Left renal pelvis (tissue), 4 donors: Measurements from ENCODE around the gene SNUPN. TPM values are rescaled to one million over a fixed set of nuclear protein-coding genes. Genes with fewer than 3 reads are reported as not detected.
"Not testable (repeated sequence)": the region's sequence is repeated elsewhere in the genome, so short reads cannot be mapped to it uniquely, and the experiment has no call there.

Source experiments
- DNase-seq, 4 donors: peaks; one replicate each; pipeline ENCODE4 v3.0.0-alpha.2; 2013; ENCODE audit warnings: low read depth in 4 of 4, low spot score in 3 of 4
- polyA plus RNA-seq, 4 donors: library from polyadenylated mRNA; unstranded; fragments of 120-200 nt; gene quantifications; one replicate each; pipeline ENCODE4 v1.2.1, GENCODE V29; 2013; ENCODE audit not compliant: insufficient read length in 4 of 4

SNUPN gene
- polyA plus RNA-seq, 4 donors: 29.7 to 35.6 (median 30.4) TPM

DNA sequence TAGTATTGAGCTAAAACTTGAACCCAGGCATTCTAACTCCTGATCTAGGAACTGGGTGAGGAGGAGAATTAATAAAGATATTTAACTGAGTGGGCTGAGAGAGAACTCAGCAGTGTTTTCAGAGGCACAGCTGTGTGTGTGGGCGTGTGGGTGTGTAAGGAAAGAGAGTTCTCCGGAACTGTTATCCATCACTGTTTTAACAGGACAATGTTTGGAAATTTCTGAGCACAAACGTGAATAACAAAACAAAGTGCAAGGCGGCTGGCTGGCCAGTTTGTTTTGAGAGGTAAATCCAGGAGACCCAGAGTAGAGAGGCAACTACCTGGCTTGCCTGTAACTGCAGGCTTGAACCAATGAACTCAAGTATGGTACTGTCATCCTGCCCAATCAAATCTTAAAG is 41.4 kb downstream of the SNUPN start:
- DNase-seq: no peak

DNA sequence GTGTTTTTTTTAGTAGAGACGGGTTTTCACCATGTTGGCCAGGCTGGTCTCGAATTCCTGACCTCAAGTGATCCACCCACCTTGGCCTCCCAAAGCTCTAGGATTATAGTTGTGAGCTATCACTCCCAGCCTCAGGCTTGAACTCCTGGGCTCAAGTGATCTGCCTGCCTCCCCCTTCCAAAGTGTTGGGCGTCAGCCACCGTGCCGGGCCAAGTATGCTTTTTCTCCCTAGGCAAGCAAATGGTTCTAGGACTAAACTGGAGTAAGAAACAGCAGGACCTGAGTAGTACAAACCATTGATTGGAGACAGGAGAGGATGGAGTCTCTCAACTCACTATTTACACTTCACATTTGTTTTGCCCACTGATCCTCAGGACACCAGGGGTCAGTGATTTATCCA is 41.8 kb downstream of the SNUPN start:
- DNase-seq: no peak

DNA sequence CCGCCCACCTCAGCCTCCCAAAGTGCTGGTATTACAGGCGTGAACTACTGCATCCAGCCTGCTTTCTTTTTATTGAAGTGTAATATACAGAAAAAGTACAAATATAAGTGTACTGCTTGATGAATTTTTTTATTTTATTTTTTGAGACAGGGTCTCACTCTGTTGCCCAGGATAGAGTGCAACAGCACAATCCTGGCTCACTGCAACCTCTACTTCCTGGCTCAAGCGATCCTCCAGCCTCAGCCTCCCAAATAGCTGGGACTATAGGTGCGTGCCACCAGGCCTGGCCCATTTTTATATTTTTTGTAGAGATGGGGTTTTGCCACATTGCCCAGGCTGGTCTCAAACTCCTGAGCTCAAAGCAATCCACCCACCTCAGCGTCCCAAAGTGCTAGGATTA is 42.6 kb downstream of the SNUPN start:
- DNase-seq: not testable (repeated sequence)

DNA sequence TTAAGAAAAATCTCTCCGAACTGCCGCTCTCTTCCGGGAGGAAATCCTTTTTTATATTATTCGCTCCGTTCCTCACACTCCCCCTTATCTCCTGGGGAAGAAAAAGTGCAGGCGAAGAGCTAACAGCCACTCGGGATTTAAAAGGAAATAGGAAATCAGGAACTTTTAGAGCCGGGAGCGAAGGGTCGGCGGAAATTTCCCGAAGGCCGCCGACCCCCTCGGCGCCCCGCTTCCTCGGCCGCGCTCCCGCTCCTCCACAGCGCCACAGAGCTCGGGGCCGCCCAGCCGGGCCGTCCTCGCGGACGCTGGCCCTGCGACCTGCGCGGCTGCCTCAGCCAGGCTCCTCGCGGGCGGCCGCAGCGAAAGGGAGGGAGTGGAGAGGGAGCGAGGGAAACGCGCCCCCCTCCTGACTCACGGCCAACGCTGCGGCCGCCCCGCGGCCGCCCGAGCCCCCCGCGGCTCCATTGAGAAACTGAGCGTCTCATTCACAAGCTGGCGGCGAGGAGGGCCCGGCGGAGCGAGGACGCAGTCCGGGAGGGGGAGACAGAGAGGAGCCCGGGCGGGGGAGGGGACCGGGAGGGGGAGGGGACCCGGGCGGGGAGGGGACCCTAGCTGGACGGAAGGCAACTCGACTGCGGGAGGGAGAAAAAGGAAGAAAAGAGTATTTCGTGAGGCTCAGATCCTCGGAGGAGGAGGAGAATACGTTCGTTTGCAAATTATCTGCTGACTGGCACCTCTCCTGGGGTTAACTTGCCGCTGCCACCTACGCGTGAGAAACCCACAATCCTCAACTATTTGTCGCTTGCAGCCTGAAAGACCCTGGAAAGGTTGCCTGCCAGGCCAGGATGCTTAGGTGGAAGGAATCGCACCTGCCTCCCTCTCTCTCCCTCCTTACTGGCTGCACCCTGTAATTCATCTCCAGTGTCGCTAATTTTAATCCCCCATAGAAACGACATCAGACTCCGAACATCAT is 46.3 kb downstream of the SNUPN start, which contains the start of gene PTPN9:
PTPN9 (minus strand) TSS at position 368 of the 973 bp plus-strand sequence. CDS start 539 bp downstream, outside the sequence.
- peak; percentile 58 to 81 (median 72) for DNase-seq

DNA sequence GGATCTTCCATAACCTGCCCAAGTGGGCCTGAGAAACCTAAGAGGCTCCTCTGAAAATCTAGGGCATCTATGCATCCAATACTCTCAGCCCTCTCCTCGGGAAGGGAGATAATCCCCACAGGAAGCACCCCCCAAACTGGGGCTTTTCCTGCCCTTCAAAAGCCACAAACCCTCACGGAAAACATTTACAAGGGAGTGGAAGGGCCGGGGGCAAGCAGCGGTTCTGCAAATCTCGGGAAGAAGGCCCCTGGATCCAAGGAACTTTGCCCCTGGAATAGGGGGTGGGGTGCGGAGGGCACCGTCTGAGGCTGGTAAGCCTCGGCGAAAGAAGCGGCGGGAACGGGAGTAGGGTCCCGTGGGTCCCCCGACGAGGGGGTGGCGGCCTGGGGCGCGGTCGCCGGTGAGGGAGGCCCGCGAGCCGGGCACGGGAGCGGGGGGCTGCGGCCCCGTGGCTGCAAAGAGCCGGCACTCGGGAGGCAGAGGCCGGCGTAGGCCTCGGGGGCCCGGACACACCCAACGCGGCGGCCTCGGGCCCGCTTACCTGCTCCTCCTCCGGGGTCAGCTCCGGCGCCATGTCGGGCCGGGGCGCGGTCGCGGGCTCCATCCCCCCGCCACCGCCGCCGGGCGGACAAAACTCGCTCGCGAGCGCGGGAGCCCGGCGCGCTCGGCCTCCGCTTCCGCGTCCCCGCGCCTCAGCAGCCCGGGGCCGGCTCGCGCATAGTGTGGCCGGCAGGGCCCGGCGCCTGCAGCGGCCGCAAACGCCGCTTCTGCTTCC is 47.2 kb downstream of the SNUPN start:
- no peak for DNase-seq

DNA sequence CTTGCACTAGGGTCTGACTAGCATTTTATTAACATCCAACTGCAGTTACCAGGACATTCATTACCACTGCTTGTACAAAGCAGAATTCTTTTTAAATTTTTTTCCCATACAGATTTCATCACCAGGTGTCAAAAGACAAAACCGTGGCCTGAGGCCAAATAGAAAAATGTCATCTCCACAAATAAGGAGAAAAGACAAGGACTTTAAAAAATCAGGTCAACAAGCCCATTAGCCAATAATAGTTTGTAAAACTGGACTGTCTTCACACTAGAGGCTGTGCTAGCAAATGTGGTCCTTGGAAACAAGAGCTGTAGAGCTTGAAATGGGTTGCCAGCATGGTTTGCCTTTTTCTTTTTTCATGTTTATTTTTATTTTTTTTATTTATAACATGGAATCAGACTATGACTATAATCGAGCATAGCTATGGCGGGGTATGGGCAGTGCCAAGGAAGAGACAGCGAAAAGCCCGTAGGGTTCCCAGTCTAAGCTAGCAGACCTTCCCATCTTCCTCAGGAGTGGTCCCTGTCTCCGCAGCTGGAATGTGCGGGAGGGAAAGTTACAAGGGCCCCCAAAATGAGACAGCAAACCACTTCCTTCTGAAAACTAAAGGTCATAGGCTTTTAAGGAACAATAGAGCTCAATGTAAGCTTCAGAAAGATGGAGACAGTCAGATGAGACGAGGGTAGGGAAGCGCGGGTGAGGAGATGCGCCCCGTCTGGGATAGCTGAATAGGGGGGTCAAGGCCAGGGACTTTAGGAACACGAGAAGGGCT is 47.9 kb downstream of the SNUPN start:
- no peak for DNase-seq

DNA sequence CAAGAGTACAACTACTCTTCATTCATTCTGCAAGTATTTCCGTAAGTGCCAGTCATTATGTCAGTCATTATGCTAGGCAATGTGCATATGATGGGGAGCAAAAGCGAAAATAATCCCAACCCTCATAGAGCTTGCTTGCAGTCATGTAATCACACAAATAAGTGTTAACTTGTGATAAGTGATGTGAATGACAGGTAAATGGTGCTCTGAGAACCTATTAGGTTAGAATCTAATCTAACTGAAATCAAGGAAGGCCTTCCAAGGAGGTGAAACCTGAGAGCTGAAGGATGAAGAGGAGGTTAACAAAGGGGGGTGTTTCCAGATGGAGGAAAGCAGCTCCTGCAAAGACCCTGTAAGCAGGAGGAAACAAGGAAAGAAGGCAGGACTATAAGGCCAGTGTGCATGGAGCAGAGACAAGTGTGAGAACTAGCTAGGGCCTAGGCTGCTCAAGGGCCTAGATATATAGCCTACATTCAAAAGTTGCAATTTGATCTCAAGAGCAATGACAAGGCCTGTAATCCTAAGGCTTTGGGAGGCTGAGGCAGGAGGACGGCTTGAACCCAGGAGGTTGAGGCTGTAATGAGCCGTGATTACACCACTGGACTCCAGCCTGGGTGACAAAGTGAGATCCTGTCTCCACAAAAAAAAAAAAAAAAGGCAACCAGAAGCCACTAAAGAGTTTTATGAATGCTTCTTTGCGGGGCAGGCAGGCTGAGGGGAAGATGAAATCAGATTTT is 51.7 kb downstream of the SNUPN start:
- no peak for DNase-seq

DNA sequence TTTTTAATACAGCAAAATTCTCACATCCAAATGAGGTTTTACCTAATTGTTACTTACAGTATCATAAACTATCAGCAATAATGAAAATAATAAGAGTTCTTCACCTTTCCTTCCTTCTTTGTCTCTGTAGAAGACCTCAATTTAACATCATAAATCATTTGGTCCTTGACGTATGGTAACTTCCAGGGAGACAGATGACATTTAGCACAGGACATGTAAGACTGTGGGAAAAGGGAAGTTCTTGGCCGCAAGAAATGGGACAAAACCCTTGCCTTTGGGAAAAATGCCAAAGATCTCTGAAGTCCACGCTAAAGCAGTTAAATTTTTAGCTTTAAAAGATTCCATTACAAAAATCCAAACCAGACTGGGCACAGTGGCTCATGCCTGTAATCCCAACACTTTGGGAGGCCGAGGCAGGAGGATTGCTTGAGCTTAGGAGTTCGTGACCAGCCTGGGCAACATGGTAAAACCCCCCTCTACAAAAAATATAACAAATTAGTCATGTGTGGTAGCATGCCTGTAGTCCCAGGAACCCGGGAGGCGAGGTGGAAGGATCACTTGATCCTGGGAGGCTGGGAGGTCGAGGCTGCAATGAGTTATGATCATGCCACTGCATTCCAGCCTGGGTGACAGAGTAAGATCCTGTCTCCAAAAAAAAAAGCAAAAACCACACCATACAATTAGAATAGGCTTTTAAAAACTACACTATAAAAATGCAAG is 55.2 kb downstream of the SNUPN start:
- DNase-seq: no peak

DNA sequence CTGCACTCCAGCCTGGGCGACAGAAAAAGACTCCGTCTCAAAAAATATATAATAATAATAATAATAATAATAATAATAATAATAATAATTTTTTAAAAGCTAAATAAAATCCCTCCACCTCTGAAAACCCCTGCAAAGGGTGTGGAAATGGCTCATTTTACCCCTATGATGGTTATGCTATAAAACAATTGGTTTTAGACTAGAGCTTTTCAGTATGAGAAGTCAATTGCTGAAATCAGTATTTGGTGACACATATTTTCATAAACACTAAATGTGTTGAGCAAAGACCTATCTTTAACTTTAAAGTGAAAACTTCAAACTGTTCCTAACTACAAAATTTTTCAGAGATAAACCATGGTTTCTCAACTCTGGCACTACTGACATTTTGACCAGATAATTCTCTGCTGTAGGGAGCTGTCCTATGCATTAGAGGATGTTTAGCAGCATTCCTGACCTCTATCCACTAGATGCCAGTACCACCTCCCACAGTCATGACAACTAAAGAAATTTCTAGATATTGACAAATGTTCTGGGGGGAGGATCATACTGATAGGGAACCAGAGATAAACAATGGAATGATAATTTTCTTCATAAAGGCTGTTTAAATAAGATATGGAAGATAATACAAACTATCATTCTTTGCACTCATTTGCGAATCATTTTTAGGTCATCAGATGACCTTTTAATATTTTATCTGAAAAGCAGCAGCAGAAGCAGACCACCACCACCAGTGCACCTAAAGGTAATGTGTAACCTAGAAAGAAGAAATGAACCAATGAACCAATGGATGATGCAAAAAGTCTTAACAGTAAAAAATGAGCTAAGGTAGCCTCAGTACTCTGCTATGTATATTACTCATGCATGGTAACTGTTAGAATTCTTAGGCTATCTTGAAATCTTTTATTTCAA is 60.2 kb downstream of the SNUPN start:
- no peak for DNase-seq

DNA sequence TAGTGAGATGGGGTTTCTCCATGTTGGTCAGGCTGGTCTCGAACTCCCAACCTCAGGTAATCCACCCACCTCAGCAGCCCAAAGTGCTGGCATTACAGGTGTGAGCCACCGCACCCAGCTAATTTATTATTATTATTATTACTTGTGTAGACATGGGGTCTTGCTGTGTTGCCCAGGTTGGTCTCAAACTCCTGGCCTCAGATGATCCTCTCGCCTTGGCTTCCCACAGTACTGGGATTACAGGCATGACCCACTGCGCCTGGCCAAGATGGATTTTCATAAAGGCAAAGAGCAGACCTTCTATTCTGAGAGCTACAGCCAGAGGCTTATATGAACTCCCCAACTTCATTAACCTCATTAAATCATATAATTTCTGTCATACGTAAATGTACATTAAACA is 63.6 kb downstream of the SNUPN start:
- no peak for DNase-seq

DNA sequence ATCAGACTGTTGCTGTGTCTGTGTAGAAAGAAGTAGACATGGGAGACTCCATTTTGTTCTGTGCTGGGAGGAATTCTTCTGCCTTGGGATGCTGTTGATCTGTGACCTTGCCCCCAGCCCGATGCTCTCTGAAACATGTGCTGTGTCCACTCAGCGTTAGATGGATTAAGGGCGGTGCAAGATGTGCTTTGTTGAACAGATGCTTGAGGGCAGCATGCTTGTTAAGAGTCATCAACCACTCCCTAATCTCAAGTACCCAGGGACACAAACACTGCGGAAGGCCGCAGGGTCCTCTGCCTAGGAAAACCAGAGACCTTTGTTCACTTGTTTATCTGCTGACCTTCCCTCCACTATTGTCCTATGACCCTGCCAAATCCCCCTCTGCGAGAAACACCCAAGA is 66.2 kb downstream of the SNUPN start:
- DNase-seq: not testable (repeated sequence)

DNA sequence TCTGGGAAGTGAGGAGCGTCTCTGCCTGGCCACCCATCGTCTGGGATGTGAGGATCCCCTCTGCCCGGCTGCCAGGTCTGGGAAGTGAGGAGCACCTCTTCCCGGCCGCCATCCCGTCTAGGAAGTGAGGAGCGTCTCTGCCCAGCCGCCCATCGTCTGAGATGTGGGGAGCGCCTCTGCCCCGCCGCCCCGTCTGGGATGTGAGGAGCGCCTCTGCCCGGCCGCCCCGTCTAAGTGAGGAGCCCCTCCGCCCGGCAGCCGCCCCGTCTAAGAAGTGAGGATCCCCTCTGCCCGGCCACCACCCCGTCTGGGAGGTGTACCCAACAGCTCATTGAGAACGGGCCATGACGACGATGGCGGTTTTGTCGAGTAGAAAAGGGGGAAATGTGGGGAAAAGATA is 66.6 kb downstream of the SNUPN start:
- DNase-seq: not testable (repeated sequence)

DNA sequence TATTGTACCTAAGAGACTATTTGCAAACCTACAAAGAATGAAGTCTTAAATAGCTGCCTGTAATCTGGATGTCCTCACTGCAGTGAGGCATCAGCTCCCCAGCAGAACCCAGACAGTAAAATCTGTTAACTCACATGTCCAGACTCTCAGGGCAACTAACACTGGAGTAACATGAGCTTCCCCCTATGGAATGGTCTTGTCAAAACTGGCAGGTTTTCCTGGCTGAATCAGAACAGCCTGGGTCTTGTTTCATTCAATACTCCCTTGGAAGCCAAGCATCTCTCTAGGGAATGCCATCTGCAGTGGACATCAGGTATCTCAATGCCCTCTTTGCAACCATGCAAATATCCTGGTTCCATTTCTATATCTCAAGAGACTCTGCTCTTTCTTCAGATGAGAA is 70.8 kb downstream of the SNUPN start:
- DNase-seq: no peak

DNA sequence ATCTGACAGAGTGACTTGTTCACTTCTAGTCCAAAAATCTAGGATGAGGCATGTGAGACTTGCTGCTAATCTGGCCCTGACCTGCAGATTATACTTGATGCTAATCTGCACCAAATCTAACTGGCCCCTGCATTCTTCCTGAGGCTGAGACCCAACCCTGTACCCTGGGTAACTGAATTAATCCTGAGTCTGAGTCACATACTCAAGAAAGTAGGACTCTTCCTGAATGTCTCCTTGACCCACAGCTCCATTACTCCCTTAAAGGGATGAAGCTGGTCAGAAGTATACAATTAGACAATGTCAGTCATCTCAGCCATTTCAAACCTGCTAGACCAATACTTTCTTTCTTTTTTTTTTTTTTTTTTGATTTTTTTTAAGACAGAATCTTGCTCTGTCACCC is 71.9 kb downstream of the SNUPN start:
- DNase-seq: no peak

DNA sequence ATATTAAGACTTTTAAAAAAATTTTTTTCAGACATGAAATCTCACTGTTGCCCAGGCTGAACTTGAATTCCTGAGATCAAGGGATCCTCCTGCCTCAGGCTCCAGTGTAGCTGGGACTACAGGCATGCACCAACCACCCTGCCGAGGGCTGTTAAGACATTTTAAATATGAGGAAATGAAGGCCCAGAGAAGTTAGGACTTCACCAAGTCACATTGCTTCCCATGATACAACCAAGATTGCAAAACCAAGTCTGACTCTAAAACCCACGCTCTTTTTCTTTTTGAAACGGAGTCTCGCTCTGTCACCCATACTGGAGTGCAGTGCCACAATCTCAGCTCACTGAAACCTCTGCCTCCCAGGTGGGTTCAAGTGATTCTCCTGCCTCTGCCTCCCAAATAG is 74.4 kb downstream of the SNUPN start:
- no peak for DNase-seq
